Stimulated activated CD8-positive, alpha-beta memory T cell treated with anti-CD3 and anti-CD28 coated beads, Interleukin-15, amount 100 ng/mL, for 4 hours (primary cell): Measurements from ENCODE around the gene CLEC20A.
A peak's percentile ranks its signal among the peaks of the same experiment; 100 is the strongest.
"Not testable (repeated sequence)": the region's sequence is repeated elsewhere in the genome, so short reads cannot be mapped to it uniquely, and the experiment has no call there.

ENCODE experiments used
- DNase-seq, 2 donors: peaks; one replicate each; pipeline ENCODE4 v3.0.0-alpha.2; 2020; ENCODE audit warnings: low read depth in 2 of 2

The CLEC20A gene

GRCh38 chr1:178529364-178530036 lies 32.7 kb upstream of the CLEC20A start:
- no peak for DNase-seq

GRCh38 chr1:178528953-178529335 lies 32.2 kb upstream of the CLEC20A start:
- no peak for DNase-seq

- DNase-seq: no peak
These were observed 31.6 kb upstream of the CLEC20A start for GRCh38 chr1:178528228-178528952.

- no peak for DNase-seq
These were observed 30.4 kb upstream of the CLEC20A start for GRCh38 chr1:178527117-178527516.

GRCh38 chr1:178521241-178521640 lies 24.5 kb upstream of the CLEC20A start:
- DNase-seq: no peak

GRCh38 chr1:178520803-178521202 lies 24.0 kb upstream of the CLEC20A start:
- DNase-seq: no peak

- no peak for DNase-seq
These were observed 22.1 kb upstream of the CLEC20A start for GRCh38 chr1:178518894-178519293.

- DNase-seq: no peak
These were observed 19.3 kb upstream of the CLEC20A start for GRCh38 chr1:178516110-178516509.

- DNase-seq: no peak
These were observed 16.7 kb upstream of the CLEC20A start for GRCh38 chr1:178513278-178513983.

- DNase-seq: no peak
These were observed 16.0 kb upstream of the CLEC20A start, which contains the start of gene TEX35 for GRCh38 chr1:178512566-178513277. TSS of gene TEX35 (plus strand) at chr1:178513109. CDS start at chr1:178513189, 80 bp downstream.

- DNase-seq: no peak
These were observed 13.4 kb upstream of the CLEC20A start for GRCh38 chr1:178510155-178510554.

- no peak for DNase-seq
These were observed 12.7 kb upstream of the CLEC20A start for GRCh38 chr1:178509414-178510007.

GRCh38 chr1:178506669-178507068 lies 9.9 kb upstream of the CLEC20A start:
- DNase-seq: no peak

- DNase-seq: no peak
These were observed 9.4 kb upstream of the CLEC20A start for GRCh38 chr1:178506177-178506576.

- no peak for DNase-seq
These were observed 7.5 kb upstream of the CLEC20A start for GRCh38 chr1:178504286-178504685.

GRCh38 chr1:178503849-178504248 lies 7.1 kb upstream of the CLEC20A start:
- DNase-seq: no peak

- DNase-seq: not testable (repeated sequence)
These were observed 6.6 kb upstream of the CLEC20A start for GRCh38 chr1:178503316-178503715.

GRCh38 chr1:178502856-178503255 lies 6.1 kb upstream of the CLEC20A start:
- no peak for DNase-seq

- DNase-seq: no peak
These were observed 5.6 kb upstream of the CLEC20A start for GRCh38 chr1:178502330-178502714.

GRCh38 chr1:178501705-178502329 lies 5.1 kb upstream of the CLEC20A start:
- DNase-seq: peak in 1 of 2 donors; percentile 3

- DNase-seq: no peak
These were observed 4.3 kb upstream of the CLEC20A start for GRCh38 chr1:178500936-178501554.
